Measurements from ENCODE around the gene CNIH2.

DNA sequence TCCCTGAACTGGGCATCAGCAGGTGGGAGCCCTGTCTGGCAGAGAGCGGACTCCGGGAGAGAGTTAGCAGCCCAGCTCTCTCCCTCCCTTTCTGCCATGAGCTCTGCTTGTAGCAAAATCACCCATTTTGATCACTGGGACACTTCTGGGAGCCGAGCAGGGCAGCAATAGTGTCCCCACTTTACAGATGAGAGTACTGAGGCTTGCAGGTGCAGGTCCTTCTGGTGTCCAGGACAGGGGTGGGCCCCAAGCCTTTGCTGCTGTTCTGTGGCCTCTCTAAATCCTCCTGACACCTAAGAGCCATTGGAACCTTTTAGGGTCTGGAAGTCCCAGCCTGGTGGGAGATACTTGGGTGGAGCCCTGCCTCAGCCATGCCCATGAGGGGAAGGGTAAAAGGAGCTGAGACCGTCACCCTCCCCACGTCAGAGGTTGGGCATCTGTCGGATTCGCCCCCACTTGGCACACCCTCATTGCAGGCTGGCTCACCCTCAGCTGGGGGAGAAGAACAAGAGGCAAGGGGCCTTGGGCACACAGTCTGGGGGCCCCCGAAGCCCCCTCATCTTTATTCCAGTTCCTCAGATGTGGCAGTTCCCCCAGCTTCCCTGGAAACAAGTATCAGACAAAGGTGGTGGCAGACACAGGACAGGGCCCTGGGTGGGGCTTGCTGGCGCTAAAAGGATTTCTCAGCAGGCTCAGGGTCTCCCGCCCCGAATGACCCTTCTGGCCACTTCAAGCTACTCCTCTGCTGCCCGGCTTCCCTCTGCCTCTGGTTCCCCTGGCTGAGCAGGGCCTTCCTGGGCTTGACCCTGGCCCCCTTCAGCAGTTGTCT is 53.8 kb downstream of the CNIH2 start:
- TF ChIP-seq KDM6A (CRISPR knock-in tag; IDR thresholded peaks at IDR 0.05; ENCODE audit: low read depth), result no peak
- TF ChIP-seq, protein P1, sequence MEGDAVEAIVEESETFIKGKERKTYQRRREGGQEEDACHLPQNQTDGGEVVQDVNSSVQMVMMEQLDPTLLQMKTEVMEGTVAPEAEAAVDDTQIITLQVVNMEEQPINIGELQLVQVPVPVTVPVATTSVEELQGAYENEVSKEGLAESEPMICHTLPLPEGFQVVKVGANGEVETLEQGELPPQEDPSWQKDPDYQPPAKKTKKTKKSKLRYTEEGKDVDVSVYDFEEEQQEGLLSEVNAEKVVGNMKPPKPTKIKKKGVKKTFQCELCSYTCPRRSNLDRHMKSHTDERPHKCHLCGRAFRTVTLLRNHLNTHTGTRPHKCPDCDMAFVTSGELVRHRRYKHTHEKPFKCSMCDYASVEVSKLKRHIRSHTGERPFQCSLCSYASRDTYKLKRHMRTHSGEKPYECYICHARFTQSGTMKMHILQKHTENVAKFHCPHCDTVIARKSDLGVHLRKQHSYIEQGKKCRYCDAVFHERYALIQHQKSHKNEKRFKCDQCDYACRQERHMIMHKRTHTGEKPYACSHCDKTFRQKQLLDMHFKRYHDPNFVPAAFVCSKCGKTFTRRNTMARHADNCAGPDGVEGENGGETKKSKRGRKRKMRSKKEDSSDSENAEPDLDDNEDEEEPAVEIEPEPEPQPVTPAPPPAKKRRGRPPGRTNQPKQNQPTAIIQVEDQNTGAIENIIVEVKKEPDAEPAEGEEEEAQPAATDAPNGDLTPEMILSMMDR (CRISPR knock-in tag; IDR thresholded peaks at IDR 0.05), result no peak
- TF ChIP-seq, protein P2, sequence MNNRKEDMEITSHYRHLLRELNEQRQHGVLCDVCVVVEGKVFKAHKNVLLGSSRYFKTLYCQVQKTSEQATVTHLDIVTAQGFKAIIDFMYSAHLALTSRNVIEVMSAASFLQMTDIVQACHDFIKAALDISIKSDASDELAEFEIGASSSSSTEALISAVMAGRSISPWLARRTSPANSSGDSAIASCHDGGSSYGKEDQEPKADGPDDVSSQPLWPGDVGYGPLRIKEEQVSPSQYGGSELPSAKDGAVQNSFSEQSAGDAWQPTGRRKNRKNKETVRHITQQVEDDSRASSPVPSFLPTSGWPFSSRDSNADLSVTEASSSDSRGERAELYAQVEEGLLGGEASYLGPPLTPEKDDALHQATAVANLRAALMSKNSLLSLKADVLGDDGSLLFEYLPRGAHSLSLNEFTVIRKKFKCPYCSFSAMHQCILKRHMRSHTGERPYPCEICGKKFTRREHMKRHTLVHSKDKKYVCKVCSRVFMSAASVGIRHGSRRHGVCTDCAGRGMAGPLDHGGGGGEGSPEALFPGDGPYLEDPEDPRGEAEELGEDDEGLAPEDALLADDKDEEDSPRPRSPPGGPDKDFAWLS (CRISPR knock-in tag; IDR thresholded peaks at IDR 0.05; ENCODE audit: borderline replicate concordance), result no peak

All from HepG2 (cell line).